Measurements from ENCODE around the gene SCAMP2.

The SCAMP2 gene

DNA sequence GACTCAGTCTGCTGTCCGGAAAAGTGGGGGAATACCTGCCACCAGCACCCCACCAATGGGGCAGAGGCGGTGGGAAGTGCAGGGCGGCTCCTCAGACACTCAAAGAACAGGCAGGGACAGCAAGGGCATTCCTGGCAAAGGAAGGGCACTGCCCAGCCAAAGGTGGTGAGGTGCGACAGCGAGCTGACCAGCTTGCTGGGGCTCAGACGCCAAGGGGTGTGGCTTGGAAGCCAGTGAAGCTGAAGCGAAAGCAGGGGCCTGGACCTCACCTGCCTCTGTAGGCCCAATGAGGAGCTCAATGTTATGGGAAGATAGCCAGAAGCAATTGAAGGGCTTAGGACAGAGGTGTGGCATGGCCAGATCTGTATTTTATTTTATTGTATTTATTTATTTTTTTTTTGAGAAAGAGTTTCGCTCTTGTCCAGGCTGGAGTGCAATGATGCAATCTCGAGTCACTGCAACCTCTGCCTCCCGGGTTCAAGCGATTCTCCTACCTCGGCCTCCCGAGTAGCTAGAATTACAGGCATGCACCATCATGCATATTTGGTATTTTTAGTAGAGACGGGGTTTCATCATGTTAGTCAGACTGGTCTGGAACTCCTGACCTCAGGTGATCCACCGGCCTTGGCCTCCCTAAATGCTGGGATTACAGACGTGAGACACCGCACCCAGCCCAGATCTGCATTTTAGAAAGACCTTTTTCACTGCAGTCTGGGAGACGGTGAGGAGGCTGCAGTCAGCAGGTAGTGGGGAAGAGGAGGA lies 64.9 kb downstream of the SCAMP2 start:
- TF ChIP-seq EP300 (IDR thresholded peaks at IDR 0.05; ENCODE audit: borderline replicate concordance) (no peak), RAD21 (IDR thresholded peaks at IDR 0.05; ENCODE audit: low read depth) (no peak), CEBPB (IDR thresholded peaks at IDR 0.05) (0 out of 2 replicates have a peak, but pooled peaks have one; percentile 25), TAF1 (IDR thresholded peaks at IDR 0.05; ENCODE audit: low read depth) (no peak)
- TF ChIP-seq, protein P1, sequence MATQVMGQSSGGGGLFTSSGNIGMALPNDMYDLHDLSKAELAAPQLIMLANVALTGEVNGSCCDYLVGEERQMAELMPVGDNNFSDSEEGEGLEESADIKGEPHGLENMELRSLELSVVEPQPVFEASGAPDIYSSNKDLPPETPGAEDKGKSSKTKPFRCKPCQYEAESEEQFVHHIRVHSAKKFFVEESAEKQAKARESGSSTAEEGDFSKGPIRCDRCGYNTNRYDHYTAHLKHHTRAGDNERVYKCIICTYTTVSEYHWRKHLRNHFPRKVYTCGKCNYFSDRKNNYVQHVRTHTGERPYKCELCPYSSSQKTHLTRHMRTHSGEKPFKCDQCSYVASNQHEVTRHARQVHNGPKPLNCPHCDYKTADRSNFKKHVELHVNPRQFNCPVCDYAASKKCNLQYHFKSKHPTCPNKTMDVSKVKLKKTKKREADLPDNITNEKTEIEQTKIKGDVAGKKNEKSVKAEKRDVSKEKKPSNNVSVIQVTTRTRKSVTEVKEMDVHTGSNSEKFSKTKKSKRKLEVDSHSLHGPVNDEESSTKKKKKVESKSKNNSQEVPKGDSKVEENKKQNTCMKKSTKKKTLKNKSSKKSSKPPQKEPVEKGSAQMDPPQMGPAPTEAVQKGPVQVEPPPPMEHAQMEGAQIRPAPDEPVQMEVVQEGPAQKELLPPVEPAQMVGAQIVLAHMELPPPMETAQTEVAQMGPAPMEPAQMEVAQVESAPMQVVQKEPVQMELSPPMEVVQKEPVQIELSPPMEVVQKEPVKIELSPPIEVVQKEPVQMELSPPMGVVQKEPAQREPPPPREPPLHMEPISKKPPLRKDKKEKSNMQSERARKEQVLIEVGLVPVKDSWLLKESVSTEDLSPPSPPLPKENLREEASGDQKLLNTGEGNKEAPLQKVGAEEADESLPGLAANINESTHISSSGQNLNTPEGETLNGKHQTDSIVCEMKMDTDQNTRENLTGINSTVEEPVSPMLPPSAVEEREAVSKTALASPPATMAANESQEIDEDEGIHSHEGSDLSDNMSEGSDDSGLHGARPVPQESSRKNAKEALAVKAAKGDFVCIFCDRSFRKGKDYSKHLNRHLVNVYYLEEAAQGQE (IDR thresholded peaks at IDR 0.05; ENCODE audit: low read depth): no peak
- TF ChIP-seq, protein P2, sequence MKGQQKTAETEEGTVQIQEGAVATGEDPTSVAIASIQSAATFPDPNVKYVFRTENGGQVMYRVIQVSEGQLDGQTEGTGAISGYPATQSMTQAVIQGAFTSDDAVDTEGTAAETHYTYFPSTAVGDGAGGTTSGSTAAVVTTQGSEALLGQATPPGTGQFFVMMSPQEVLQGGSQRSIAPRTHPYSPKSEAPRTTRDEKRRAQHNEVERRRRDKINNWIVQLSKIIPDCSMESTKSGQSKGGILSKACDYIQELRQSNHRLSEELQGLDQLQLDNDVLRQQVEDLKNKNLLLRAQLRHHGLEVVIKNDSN (IDR thresholded peaks at IDR 0.05): no peak

DNA sequence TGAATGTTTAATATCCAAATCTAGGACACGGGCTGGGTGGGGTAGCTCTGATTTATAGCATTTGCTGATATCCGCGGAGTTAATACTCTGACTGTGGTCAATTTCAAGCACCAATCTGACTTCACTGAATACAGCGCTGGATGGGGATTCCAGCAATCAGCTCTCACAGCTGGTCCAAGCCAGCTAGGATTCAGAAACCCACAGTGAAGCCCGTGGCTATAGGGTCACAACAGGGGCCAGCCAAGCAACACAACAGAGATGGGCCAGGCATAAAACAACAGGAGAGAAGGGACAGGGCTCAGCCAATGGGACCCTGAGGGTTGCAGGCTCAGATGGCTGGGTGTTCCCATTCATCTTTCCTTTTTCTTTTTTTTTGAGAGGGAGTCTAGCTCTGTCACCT lies 65.9 kb downstream of the SCAMP2 start:
- TF ChIP-seq CREB1 (IDR thresholded peaks at IDR 0.05; ENCODE audit: low read depth) (no peak), NFIC (IDR thresholded peaks at IDR 0.05) (no peak), RAD21 (IDR thresholded peaks at IDR 0.05; ENCODE audit: low read depth) (no peak), TEAD4 (IDR thresholded peaks at IDR 0.05) (no peak), ZBTB7A (IDR thresholded peaks at IDR 0.05; ENCODE audit: low read depth) (no peak), EGR1 (IDR thresholded peaks at IDR 0.05) (no peak), CEBPB (IDR thresholded peaks at IDR 0.05) (no peak), FOXM1 (IDR thresholded peaks at IDR 0.05; ENCODE audit: borderline replicate concordance, low read depth) (no peak), EP300 (IDR thresholded peaks at IDR 0.05; ENCODE audit: borderline replicate concordance) (no peak), TCF12 (IDR thresholded peaks at IDR 0.05; ENCODE audit: low read depth) (no peak), YY1 (IDR thresholded peaks at IDR 0.05; ENCODE audit: low read depth) (no peak), TAF1 (IDR thresholded peaks at IDR 0.05; ENCODE audit: low read depth) (no peak)
- TF ChIP-seq, protein P3, sequence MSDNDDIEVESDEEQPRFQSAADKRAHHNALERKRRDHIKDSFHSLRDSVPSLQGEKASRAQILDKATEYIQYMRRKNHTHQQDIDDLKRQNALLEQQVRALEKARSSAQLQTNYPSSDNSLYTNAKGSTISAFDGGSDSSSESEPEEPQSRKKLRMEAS (IDR thresholded peaks at IDR 0.05): no peak
- TF ChIP-seq, protein P1 (IDR thresholded peaks at IDR 0.05; ENCODE audit: low read depth): no peak
- TF ChIP-seq, protein P2 (IDR thresholded peaks at IDR 0.05): no peak

DNA sequence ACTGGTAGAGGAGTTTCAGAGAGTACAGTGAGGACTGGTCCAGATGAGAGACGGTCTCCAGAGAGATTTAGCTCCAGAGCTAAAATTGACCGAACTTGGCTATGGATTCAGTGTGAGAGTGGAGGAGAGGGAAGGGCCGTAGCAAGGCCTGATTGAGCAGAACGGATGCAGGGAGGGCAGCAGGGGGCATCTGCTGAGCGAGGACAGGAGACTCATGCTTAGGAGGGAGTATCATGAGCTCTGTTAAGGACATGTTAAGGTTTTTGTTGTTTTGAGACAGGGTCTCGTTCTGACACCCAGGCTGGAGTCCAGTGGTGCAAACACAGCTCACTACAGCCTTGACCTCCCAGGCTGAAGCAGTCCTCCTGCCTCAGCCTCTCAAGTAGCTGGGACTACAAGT lies 68.2 kb downstream of the SCAMP2 start:
- TF ChIP-seq YY1 (IDR thresholded peaks at IDR 0.05; ENCODE audit: low read depth): no peak
- TF ChIP-seq TAF1 (IDR thresholded peaks at IDR 0.05; ENCODE audit: low read depth): no peak
- TF ChIP-seq CEBPB (IDR thresholded peaks at IDR 0.05): no peak

DNA sequence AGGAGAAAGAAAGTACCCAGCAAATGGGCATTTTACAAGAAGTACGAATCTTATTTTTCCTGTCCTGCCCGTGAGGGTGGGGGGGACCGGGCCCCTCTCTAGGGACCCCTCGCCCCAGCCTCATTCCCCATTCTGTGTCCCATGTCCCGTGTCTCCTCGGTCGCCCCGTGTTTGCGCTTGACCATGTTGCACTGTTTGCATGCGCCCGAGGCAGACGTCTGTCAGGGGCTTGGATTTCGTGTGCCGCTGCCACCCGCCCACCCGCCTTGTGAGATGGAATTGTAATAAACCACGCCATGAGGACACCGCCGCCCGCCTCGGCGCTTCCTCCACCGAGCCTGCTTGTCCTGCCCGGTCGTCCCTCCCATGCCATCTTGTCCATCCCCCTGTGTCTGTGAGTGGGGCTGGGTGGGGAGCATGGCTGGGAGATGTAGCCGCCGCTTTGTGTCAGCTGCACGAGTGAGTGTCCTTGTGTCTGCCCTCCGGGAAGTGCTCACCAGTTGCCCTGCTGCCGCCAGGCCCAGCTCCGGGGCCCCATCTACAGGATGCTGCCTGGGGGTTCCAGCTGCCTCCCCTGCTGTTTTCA lies 70.2 kb downstream of the SCAMP2 start:
- TF ChIP-seq FOXM1 (IDR thresholded peaks at IDR 0.05; ENCODE audit: borderline replicate concordance, low read depth) (no peak), NFIC (IDR thresholded peaks at IDR 0.05) (no peak)

DNA sequence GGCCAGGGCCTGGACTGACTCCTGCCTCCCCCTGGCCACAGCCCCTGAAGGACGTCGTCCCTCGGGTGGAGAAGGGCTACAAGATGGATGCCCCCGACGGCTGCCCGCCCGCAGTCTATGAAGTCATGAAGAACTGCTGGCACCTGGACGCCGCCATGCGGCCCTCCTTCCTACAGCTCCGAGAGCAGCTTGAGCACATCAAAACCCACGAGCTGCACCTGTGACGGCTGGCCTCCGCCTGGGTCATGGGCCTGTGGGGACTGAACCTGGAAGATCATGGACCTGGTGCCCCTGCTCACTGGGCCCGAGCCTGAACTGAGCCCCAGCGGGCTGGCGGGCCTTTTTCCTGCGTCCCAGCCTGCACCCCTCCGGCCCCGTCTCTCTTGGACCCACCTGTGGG lies 70.9 kb downstream of the SCAMP2 start:
- TF ChIP-seq TCF12 (IDR thresholded peaks at IDR 0.05; ENCODE audit: low read depth): no peak
- TF ChIP-seq ZBTB7A (IDR thresholded peaks at IDR 0.05; ENCODE audit: low read depth): no peak
- TF ChIP-seq TAF1 (IDR thresholded peaks at IDR 0.05; ENCODE audit: low read depth): no peak
- no peak for TF ChIP-seq YY1 (IDR thresholded peaks at IDR 0.05; ENCODE audit: low read depth)
- TF ChIP-seq FOXM1 (IDR thresholded peaks at IDR 0.05; ENCODE audit: borderline replicate concordance, low read depth): no peak
- TF ChIP-seq TEAD4 (IDR thresholded peaks at IDR 0.05): no peak
- TF ChIP-seq, protein P1 (IDR thresholded peaks at IDR 0.05; ENCODE audit: low read depth): no peak
- no peak for TF ChIP-seq EP300 (IDR thresholded peaks at IDR 0.05; ENCODE audit: borderline replicate concordance)
- TF ChIP-seq NFIC (IDR thresholded peaks at IDR 0.05): no peak
- no peak for TF ChIP-seq CREB1 (IDR thresholded peaks at IDR 0.05; ENCODE audit: low read depth)
- no peak for TF ChIP-seq EGR1 (IDR thresholded peaks at IDR 0.05)
- no peak for TF ChIP-seq RAD21 (IDR thresholded peaks at IDR 0.05; ENCODE audit: low read depth)
- TF ChIP-seq, protein P3 (IDR thresholded peaks at IDR 0.05): no peak
- no peak for TF ChIP-seq CEBPB (IDR thresholded peaks at IDR 0.05)
- TF ChIP-seq, protein P2 (IDR thresholded peaks at IDR 0.05): no peak

Data from Ishikawa (cell line).